AG09319 (cell line): ENCODE data around the gene SPINT2.

ENCODE experiments used
- DNase-seq: peaks from one replicate; pipeline ENCODE4 v3.0.0-alpha.2; 2010; ENCODE audit warnings: low read depth; ENCODE audit errors: extremely low read depth
- CTCF ChIP-seq: IDR thresholded peaks from 2 replicates; pipeline ENCODE4 v1.5.1; 2011; ENCODE audit warnings: low read depth, mild to moderate bottlenecking, inconsistent platforms, low read length, moderate library complexity

The SPINT2 gene

GRCh38 chr19:38264486-38265212 lies at the start of gene SPINT2:
Gene SPINT2 (plus strand): TSS chr19:38264573. CDS start chr19:38264893, 320 bp downstream.
- no peak for TF ChIP-seq CTCF
- DNase-seq = no peak

GRCh38 chr19:38216785-38217641 lies 47.4 kb upstream of the SPINT2 start:
- TF ChIP-seq CTCF = no peak
- no peak for DNase-seq

GRCh38 chr19:38218204-38218603 lies 46.2 kb upstream of the SPINT2 start:
- no peak for TF ChIP-seq CTCF
- DNase-seq = no peak

- no peak for TF ChIP-seq CTCF
- DNase-seq = no peak
Observed at GRCh38 chr19:38219221-38219620, 45.2 kb upstream of the SPINT2 start.

GRCh38 chr19:38221421-38221820 lies 43.0 kb upstream of the SPINT2 start:
- no peak for TF ChIP-seq CTCF
- DNase-seq = no peak

GRCh38 chr19:38221919-38222830 lies 42.2 kb upstream of the SPINT2 start:
- DNase-seq = no peak
- no peak for TF ChIP-seq CTCF
